HUDEP-2 (cell line): ENCODE measurements around the gene IKBKG.
"Not testable (repeated sequence)": the region's sequence is repeated elsewhere in the genome, so short reads cannot be mapped to it uniquely, and the experiment has no call there.

Source experiments
- DNase-seq, 76 experiments: peaks; one replicate each; lab custom pipeline; 2025; ENCODE audit not compliant: unreplicated experiment in 76 of 76; lab: John Stamatoyannopoulos, UW

Gene IKBKG

DNA sequence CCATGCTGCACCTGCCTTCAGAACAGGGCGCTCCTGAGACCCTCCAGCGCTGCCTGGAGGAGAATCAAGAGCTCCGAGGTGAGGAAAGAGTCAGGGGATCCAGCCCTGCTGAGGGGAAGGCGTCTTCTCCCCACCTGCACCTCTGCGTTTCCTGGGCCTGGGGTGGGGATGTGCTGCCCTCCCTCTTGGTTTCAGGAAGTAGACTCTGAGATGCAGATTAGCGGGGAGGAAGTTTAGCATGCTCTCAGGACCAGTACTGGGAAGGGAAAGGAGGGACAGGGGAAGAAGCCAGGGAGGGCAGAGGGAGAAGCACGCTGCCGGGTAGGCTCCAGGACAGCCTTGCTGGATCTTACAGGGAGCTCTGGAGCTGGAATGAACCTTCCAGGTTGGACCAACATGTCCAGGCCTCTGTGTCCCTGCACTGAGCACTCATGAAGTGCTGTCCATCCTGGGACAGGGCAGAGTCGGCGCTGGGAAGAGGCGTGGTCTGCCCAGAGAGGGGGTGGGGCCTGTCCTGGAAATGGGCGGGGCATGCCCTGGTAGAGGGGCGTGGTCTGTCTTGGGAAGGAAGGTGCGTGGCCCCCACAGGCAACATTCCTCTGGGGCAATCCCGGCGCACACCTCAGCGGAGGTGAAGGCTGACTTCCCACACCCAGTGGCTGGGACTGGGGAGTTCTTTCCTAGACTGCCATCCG, 4.8 kb downstream of the IKBKG start:
- not testable (repeated sequence) for DNase-seq

DNA sequence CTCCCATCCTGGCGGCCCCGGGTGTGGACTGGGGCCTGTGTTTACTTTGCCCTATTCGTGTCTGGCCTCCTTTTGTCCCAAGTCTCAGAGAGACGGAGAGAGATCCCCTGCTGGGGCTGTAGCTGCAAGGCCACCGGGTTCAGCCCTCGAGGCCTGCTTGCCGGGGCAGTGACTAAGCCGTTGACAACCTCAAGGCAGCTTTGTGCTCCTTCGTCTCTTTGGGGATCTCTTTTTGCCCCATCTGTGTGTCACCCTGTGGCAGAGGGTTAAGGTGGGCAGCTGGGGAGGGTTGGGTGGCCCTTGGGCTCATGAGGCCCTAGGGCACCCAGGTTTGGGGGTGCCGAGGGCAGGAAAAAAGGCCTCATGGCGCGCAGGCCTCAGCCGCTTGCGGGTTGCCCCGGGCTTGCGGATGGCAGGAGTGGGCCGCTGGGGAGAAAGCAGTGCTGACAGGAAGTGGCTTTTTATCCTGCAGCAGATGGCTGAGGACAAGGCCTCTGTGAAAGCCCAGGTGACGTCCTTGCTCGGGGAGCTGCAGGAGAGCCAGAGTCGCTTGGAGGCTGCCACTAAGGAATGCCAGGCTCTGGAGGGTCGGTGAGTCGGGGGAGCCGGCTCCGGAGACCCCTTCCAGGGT, 10.8 kb downstream of the IKBKG start:
- DNase-seq = not testable (repeated sequence)

DNA sequence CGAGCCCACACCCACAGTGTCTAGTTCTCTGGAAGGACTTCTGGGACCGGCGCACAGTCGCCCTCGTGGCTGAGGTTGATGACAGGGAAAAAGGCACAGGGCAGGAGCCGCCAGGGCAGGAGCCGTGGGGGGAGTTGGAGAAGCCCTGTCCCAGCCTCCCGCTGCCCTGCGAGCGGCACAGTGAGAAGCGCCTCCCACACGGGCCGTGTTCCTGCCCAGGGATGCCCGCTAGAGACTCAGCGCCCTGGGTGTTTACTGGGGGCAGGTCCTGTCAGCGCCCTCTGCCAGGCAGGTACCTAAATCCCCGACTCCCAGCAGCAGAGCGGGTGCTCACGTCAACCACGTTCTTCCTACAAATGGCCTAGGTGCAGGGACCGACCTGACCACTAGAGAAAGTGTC, 11.5 kb downstream of the IKBKG start:
- DNase-seq = not testable (repeated sequence)

DNA sequence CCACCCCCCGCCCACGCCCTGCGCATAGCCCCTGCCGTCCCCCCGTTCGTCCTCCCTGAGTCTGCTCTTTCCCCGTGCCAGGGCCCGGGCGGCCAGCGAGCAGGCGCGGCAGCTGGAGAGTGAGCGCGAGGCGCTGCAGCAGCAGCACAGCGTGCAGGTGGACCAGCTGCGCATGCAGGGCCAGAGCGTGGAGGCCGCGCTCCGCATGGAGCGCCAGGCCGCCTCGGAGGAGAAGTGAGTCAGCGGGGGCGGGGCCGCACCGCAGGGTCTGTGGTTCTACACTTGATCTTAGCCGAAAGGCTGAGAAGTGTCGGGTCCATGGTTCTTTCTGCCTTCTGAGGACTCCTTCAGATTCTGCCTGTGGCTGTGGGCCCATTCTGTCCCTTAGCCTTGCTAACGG, 12.9 kb downstream of the IKBKG start:
- not testable (repeated sequence) for DNase-seq

DNA sequence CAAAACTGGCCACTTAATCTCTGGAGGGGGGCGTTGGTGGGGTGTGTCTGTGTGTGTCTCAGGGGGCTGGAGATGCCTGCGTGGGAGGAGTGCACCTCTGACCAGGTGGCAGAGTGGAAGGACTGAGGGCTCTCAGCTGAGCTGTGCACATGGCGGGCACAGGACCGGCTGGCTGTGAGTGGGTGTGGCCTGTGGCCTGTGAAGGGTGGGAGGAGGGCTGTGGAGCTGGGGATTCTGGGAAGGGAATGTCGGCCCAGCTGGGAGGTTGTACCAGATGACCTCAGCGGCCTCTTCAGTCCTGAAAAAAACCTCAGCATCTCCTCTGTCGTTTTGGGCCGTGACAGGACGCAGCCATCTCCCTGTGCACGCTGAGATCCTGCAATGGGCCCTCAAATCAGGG, 14.9 kb downstream of the IKBKG start:
- DNase-seq = not testable (repeated sequence)

DNA sequence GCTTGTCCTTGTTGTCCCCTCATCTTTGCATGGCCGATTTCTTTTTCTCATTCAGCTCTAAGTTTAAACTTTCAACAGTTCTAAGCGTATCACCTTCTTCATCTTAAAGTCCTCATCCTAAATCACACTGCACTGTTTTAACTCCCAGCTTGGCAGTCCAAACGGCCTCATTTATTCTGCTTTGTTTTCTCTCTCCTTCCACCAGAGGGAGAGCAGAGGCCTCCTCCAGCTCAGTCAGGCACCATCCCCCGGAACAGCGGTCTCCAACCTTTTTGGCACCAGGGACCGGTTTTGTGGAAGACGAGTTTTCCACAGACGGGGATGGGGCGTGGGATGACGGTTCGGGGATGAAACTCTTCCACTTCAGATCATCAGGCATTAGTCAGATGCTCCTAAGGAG, 22.9 kb downstream of the IKBKG start:
- not testable (repeated sequence) for DNase-seq

DNA sequence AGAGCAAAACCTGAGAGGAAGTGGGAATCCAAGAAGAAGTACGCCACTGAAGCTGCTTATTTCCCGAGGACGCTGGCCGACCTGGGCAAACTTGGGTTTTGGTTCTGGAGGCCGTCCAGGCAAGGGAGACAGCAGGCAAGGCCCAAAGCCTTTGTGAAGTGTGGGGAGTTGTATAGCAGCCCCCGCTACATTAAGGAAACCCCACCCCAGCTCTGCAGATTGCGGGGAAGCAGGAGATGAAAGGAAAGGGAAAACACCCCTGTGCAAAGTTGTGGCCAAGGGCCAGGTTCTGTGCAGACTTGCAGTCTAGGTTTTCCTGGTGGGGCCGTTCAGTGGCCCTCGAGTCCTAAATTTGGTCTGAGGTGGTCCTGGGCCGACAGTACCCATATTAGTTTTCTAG, 25.6 kb downstream of the IKBKG start:
- not testable (repeated sequence) for DNase-seq

DNA sequence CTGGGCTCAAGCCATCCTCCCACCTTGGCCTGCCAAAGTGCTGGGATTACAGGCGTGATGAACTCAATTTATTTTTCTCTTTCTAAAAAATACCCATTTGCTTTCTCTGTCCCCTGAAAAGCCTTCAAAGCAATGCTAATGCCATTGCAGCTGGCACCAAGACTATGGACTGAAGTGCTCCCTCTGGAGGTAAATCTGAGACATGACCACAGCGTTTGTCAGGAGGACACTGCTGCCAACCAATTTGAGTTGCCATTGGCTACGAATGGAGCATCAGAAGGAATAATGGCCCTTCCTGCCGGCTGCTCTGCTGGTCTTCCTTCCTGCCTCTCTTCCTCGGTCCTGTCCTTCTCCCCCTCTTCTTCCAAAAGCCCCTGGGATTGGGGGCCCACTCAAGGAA, 27.7 kb downstream of the IKBKG start:
- not testable (repeated sequence) for DNase-seq

DNA sequence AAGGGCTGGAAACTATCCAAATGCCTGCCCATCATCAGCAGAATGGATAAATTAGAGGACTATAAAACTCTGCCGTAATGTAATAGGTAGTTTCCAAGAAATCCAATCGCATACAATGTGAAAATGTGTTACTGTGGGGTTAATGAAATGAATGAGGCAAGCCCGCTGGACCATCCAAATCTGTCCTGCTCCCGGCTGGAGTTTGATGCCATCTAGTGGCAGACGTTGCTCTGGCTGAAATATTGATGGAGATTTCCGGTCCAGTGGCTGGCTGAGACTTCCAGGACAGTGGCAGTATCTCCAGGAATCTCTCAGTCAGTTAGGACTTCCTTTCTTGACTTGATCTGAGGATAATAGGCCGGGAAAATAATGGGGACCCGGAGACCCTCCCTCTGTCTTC, 35.6 kb downstream of the IKBKG start:
- not testable (repeated sequence) for DNase-seq

DNA sequence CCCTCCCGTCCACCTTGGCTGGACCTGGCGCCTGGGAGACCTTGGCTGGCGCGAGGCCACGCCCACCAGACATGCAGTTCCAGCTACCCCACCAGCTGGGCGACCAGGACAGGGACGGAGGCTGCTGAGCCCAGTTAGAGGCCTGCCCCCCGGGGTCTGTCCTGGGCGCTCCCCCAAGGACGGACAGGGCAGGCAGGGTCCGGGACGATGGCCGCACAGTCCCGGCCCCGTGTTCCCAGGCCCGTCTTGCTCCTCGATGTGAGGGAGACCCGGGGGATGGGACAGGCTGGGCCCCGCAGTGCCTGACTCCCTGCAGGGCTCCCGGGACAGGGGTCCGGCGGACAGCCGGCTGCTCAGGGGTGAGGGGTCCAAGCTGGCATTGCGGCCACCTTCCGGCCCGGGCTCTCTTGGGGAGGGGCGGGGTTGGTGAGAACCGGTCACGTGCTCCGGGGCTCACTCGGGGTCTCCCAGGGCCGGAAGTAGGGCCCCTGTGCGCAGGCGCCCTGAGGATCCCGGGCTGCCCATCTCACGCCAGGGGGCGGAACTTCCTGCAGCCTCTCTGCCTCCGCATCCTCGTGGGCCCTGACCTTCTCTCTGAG, 37.3 kb downstream of the IKBKG start, which contains the start of gene CTAG1A:
TSS of gene CTAG1A (plus strand) at position 549 of the 599 bp plus-strand sequence. CDS start 74 bp downstream, outside the sequence.
- not testable (repeated sequence) for DNase-seq

DNA sequence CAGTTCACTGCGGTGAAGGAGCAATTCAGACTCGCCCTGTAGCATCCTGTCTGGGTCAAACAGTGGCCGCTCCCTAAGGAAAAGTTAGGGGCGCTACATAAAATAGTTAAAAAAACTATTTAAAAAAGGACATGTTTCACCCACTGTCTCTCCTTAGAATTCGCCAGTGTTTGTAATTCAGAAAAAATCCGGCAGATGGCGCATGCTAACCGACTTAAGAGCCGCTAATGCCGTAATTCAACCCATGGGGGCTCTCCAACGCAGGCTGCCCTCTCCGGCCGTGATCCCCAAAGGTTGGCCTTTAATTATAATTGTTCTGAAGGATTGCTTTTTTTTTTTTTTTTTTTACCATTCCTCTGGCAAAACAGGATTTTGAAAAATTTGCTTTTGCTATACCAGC, 43.0 kb downstream of the IKBKG start:
- DNase-seq = not testable (repeated sequence)

DNA sequence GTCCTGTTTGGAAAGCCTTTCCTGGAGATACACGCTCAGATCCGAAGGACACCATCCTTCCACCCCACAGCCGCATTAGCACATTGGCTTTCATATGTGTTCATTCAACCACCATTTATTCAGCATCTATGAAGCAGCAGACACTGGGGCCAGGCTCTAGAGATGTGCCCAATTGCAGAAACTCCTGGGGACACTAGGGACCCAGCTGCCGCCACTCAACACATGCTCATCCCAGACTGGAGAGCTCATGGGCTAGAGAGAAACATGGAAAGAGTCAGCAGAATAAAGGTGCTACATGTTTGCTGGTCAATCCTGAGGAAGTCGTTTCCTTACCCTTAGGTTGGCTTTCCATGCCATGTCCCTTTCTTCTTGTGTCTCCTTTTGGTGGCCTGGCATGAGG, 45.1 kb downstream of the IKBKG start:
- DNase-seq = no peak

DNA sequence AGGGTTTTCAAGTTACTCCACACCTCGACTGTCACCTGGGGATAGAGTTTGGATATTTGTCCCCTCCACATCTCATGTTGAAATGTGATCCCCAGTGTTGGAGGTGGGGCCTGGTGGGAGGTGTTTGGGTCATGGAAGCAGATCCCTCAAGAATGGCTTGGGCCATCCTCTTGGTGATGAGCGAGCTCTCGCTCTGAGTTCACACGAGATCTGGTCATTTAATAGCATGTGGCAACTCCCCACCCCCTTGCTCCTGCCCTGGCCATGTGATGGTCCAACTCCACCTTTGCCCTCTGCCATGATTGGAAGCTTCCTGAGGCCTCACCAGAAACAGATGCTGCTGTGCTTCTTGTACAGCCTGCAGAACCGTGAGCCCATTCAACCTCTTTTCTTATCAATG, 45.8 kb downstream of the IKBKG start:
- no peak for DNase-seq

DNA sequence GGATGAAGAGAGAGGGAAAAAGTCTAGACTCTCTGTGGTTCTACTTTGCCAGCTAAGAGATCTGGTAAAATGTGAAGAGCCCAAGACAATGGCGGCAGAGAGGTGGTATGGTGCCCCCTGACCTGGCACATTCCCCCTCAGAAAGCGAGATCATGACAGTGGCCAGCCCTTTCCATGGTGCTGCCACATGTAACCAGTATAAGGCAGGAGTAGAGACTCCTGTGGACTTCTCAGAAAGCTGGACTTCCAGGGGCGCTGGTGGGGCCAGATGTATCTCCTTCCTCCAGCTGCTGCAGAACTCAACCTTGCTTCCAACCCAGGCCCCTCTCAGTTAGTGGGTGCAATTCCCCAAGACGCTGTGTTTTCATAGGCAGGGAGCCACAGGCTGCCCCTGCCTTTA, 47.1 kb downstream of the IKBKG start:
- DNase-seq = no peak

DNA sequence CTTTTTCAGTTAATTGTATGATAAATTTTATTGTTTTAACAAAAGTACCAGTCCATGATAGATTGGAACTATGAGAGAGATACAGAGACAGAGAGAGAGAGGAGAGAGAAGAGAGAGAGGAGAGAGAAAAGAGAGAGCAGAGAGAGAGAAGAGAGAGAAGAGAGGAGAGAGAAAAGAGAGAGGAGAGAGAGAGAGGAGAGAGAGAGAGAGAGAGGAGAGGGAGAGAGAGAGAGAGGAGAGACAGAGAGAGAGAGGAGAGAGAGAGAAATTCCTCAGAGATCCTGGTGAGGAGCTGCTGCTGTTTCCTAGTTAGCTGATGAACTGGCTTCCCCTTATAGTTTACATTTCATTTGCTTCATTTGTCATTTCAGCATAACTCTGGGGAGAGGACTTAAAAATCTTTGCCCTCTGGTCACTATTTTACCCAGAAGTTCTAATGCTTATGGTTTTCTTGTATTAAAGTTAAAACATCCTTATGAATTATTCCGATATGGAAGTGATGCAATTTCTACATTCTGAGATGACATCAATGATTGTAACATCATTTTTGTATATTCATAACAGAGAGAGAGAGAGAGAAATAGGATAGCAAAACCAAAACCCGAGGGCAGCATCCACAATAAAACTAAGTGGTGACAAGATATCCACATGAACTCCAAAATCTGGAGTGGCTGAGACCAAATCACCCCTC, 48.3 kb downstream of the IKBKG start:
- no peak for DNase-seq

DNA sequence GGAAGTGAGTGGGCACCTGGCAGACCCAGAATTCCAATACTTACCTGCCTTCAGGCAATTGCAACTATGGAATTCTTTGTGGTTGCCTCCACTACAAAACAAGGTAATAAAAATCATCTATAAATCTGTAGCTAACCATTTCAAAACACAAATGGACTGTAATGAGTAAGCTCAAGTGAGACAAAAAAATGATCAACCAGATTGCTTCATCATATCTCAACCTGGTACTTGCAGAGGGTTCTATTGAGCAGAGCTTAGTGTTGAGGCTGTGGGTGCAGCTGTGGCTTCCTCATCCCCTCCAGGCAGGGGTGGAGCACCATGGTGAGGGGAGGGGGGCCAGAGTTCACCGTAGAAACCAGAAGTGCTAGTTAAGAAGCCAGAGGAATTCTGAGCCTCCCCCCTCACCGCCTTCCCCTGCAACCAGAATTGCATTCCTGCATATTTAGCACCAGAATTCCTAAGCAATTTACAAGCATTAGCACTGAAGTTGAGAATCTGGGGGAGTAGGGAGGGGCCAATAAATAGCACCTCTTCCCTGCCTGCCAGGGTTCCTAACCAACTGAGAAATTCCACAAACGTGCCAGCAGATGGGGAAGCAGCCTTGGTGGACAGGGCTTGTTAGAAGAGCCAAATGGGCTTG, 49.0 kb downstream of the IKBKG start:
- DNase-seq = no peak

DNA sequence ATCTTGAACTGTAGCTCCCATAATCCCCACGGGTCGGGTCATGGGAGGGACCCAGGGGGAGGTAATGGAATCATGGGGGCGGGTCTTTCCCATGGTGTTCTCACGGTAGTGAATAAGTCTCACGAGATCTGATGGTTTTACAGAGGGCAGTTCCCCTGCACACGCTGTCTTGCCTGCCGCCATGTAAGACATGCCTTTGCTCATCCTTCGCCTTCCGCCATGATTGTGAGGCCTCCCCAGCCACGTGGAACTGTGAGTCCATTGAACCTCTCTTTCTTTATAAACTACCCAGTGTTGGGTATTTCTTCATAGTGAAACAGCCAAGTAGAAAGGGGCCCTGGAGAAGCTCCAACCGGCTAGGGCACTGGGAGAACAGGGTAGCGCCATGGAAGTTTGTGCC, 49.8 kb downstream of the IKBKG start:
- no peak for DNase-seq

DNA sequence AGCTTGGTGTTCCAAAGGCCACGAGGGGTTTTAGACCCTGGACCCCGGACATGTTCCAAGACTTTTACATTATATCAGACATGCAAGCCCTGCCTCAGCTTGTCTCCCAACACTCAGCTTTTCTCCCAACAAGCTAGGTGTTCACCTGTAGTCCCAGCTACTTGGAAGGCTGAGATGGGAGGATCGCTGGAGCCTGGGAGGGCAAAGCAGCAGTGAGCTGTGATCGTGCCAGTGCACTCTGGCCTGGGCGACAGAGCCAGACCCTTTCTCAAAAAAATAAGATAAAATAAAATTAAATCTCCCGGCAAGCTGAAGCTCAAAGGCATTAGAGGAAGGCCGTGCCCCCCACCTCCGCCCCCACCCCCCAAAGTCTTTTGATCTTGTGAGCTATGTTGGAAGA, 51.2 kb downstream of the IKBKG start:
- DNase-seq = no peak

DNA sequence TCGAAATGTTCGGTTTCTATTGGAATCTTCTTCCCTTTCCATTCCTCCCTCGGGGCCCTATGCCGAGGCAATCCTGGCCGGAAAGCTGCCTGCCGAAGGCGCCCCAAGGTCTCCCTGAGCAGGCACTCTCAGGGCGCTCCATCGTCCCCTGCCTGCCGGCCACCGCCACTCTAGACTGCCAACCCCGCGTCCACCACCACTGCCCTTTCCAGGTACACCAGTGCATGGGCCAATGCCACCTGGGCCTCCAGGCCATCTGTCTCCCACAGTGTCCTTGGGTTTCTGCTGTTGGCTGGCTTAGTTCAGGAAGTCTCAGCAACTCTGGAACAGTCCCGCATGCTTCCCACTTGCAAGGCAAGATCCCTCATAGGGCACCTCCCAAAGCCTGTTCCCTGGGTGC, 52.1 kb downstream of the IKBKG start:
- no peak for DNase-seq

DNA sequence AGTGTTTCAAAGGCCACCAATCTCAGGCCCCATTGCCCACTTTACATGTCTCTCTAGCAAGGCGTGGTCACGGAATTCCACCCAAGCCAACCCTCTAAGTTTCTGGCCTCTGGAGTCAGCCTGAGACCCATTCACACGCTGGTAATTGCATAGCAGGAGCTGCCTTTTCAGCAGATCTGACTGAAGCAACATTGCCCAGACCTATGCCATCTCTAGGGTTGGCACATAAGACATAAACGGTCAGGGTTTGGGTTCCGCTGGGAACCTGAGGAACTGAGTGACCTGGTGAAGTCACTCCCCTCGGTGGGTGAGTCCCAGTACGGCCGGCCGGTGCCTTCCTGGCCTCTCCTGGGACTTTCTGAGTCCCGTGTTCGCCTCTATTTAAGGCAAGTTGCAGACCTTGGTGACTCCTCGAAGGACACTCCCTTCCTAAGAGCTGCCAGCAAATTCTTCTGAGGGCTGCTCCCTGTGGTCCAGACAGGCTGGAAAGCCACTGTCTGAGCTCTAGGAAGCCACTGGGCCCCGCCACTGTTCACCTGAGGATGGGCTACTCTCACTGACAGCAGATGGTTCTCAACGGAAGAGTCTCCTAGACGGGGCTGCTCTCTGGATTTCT, 53.4 kb downstream of the IKBKG start:
- DNase-seq = no peak

DNA sequence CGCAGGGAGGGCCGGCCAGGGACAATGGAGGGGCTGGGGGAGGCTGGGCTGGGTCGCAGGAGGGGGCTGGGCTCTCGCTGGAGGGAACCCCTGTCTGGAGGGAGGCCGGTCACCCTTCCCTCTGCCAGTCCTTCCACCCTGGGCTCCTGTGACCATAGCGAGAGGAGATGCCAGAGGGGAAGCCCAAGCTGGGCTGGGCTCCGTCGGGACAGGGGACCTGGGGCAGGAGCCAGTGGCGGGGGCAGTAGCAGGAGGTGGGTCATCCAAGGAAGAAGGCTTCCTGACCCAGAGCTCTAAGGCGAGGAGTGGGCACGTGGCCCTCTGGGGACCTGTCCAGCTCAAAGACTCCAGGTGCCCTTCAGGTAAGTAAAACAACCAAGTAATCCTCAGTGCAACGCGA, 54.8 kb downstream of the IKBKG start:
- DNase-seq = no peak
